Endodermal cell (in vitro differentiated cells): Measurements from ENCODE around the gene STK26. TPM values are rescaled to one million over a fixed set of nuclear protein-coding genes. Genes with fewer than 3 reads are reported as not detected.
"Not testable (repeated sequence)": the region's sequence is repeated elsewhere in the genome, so short reads cannot be mapped to it uniquely, and the experiment has no call there.

Experiments
- DNase-seq: peaks from one replicate; pipeline ENCODE4 v3.0.0-alpha.2; 2017
- H3K27ac ChIP-seq: 2 replicates; pipeline ENCODE4 v1.5.1; 2013; ENCODE audit warnings: mild to moderate bottlenecking, low read depth, low read length, moderate library complexity
- H3K27me3 ChIP-seq: 2 replicates; pipeline ENCODE4 v1.6.1; 2013; ENCODE audit warnings: mild to moderate bottlenecking, low read length, moderate library complexity; ENCODE audit not compliant: insufficient read depth, control insufficient read depth, poor library complexity, severe bottlenecking
- H3K36me3 ChIP-seq: 2 replicates; pipeline ENCODE4 v1.7.0; 2013; ENCODE audit warnings: mild to moderate bottlenecking, low read length, moderate library complexity; ENCODE audit not compliant: control insufficient read depth, insufficient read depth
- H3K4me1 ChIP-seq: one replicate; pipeline ENCODE4 v1.7.0; 2013; ENCODE audit warnings: low read length; ENCODE audit not compliant: control insufficient read depth, insufficient read depth
- H3K4me3 ChIP-seq: 2 replicates; pipeline ENCODE4 v1.5.1; 2013; ENCODE audit warnings: mild to moderate bottlenecking, low read length, moderate library complexity
- H3K9ac ChIP-seq: 2 replicates; pipeline ENCODE4 v1.6.1; 2013; ENCODE audit warnings: mild to moderate bottlenecking, low read length, moderate library complexity; ENCODE audit not compliant: poor library complexity, severe bottlenecking; ENCODE audit errors: extremely low read depth
- H3K9me3 ChIP-seq: 2 replicates; pipeline ENCODE4 v1.6.1; 2013; ENCODE audit warnings: mild to moderate bottlenecking, low read length, moderate library complexity; ENCODE audit not compliant: control insufficient read depth
- H3K27ac Mint-ChIP-seq: 2 replicates; pipeline ENCODE4 v1.8.0; 2020; ENCODE audit warnings: mixed read lengths
- H3K27me3 Mint-ChIP-seq: 2 replicates; pipeline ENCODE4 v1.8.0; 2021; ENCODE audit warnings: mild to moderate bottlenecking, mixed read lengths; ENCODE audit not compliant: insufficient read depth
- H3K36me3 Mint-ChIP-seq: 2 replicates; pipeline ENCODE4 v1.8.0; 2020; ENCODE audit warnings: low read depth, mixed read lengths
- H3K4me1 Mint-ChIP-seq: 2 replicates; pipeline ENCODE4 v1.8.0; 2020; ENCODE audit warnings: mixed read lengths
- H3K4me3 Mint-ChIP-seq: 2 replicates; pipeline ENCODE4 v1.8.0; 2020; ENCODE audit warnings: mild to moderate bottlenecking, moderate library complexity, mixed read lengths
- H3K9me3 Mint-ChIP-seq: 2 replicates; pipeline ENCODE4 v1.8.0; 2020; ENCODE audit warnings: mild to moderate bottlenecking, mixed read lengths
- WGBS, 2 experiments: methylation state at CpG; one replicate each; pipeline versions ENCODE4 v1.1.5 to v1.1.7; 2013; ENCODE audit warnings: missing lambda C conversion rate in 2 of 2, mixed read lengths in 1 of 2; ENCODE audit not compliant: insufficient coverage in 1 of 2, insufficient read length in 1 of 2; 5-methylcytosine and 5-hydroxymethylcytosine counted together
- total RNA-seq, 2 donors: library from RNA; stranded (reverse); fragmentation: NEBNext Ultra II Directional in 1 of 2; extraction: Animal tissue kit (Norgen Biotek cat#: 25700) in 1 of 2; gene quantifications; 2 replicates in 1 of 2; 3 replicates in 1 of 2; pipeline ENCODE4 v1.2.1, GENCODE V29; 2021
- TF ChIP-seq, protein P1 (sequence below): fragments of 200-600 bp; sonication (generic); conservative IDR thresholded peaks from 2 replicates; pipeline ENCODE4 v1.5.0; 2021; ENCODE audit warnings: antibody characterized with exemption, mild to moderate bottlenecking

The STK26 gene
- total RNA-seq, 2 donors from 2014 or later: 105 to 140 TPM

DNA sequence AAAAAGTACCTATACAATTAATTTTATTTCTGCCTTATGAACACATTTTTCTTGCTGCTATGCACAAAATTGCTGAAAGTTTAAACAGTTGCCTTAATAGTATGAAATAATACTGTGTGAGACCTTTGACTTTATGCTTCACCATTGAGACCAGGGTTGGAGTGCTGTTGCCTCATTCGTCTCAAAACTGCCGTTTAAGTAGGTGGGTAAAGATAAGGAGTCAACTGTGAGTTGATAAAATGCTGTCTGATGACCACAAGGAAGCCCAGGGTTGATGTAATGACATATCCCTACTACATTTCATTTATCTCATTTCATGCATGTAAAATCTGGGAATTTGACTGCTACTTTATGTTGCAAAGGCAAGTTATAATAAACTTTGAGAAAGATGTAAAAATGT, 23.4 kb downstream of the STK26 start:
- Mint-ChIP-seq H3K9me3 (no peaks in the 10 kb centered on the region), H3K4me3 (no peak overlapping the region), H3K36me3 (peaks cover 8% of the 10 kb centered on the region), H3K4me1 (peaks cover 40% of the 10 kb centered on the region), H3K27ac (no peak overlapping the region), H3K27me3 (no peaks in the 10 kb centered on the region)
- TF ChIP-seq, protein P1, sequence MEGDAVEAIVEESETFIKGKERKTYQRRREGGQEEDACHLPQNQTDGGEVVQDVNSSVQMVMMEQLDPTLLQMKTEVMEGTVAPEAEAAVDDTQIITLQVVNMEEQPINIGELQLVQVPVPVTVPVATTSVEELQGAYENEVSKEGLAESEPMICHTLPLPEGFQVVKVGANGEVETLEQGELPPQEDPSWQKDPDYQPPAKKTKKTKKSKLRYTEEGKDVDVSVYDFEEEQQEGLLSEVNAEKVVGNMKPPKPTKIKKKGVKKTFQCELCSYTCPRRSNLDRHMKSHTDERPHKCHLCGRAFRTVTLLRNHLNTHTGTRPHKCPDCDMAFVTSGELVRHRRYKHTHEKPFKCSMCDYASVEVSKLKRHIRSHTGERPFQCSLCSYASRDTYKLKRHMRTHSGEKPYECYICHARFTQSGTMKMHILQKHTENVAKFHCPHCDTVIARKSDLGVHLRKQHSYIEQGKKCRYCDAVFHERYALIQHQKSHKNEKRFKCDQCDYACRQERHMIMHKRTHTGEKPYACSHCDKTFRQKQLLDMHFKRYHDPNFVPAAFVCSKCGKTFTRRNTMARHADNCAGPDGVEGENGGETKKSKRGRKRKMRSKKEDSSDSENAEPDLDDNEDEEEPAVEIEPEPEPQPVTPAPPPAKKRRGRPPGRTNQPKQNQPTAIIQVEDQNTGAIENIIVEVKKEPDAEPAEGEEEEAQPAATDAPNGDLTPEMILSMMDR: no peak
- no peak for DNase-seq
- H3K4me3 ChIP-seq: no peak overlapping the region
- H3K27ac ChIP-seq: no peak overlapping the region
- 36% methylated on average over 2 of the region's 2 CpGs; no CpG with 5 or more reads in 1 of the 2 experiments for WGBS, 2 experiments
- peaks cover 3% of the 10 kb centered on the region for H3K36me3 ChIP-seq
- no peaks in the 10 kb centered on the region for H3K9me3 ChIP-seq
- peaks cover 16% of the 10 kb centered on the region for H3K4me1 ChIP-seq
- no peak overlapping the region for H3K9ac ChIP-seq
- no peaks in the 10 kb centered on the region for H3K27me3 ChIP-seq

- not testable (repeated sequence) for H3K27ac ChIP-seq, H3K27me3 Mint-ChIP-seq, H3K4me3 ChIP-seq, H3K4me1 Mint-ChIP-seq, H3K27me3 ChIP-seq, DNase-seq, H3K4me3 Mint-ChIP-seq, H3K9ac ChIP-seq, H3K9me3 Mint-ChIP-seq, H3K27ac Mint-ChIP-seq, H3K4me1 ChIP-seq, H3K9me3 ChIP-seq
- H3K36me3 Mint-ChIP-seq: peaks cover 25% of the 10 kb centered on the region
- peaks cover 29% of the 10 kb centered on the region for H3K36me3 ChIP-seq
Measured at GRCh38 chrX:132051778-132052177, 28.7 kb downstream of the STK26 start.

- Histone ChIP-seq H3K27ac (no peak overlapping the region), H3K27me3 (no peaks in the 10 kb centered on the region), H3K9me3 (no peaks in the 10 kb centered on the region), H3K9ac (no peak overlapping the region), H3K4me1 (no peaks in the 10 kb centered on the region), H3K4me3 (no peak overlapping the region), H3K36me3 (peaks cover 53% of the 10 kb centered on the region)
- Mint-ChIP-seq H3K27ac (no peak overlapping the region), H3K36me3 (peaks cover 31% of the 10 kb centered on the region), H3K9me3 (no peaks in the 10 kb centered on the region), H3K4me1 (peaks cover 13% of the 10 kb centered on the region), H3K4me3 (no peak overlapping the region), H3K27me3 (no peaks in the 10 kb centered on the region)
- TF ChIP-seq, protein P1: no peak
- 100% methylated on average over 1 of the region's 4 CpGs; no CpG with 5 or more reads in 1 of the 2 experiments for WGBS, 2 experiments
- no peak for DNase-seq
Measured at GRCh38 chrX:132058050-132058449, 34.9 kb downstream of the STK26 start.

DNA sequence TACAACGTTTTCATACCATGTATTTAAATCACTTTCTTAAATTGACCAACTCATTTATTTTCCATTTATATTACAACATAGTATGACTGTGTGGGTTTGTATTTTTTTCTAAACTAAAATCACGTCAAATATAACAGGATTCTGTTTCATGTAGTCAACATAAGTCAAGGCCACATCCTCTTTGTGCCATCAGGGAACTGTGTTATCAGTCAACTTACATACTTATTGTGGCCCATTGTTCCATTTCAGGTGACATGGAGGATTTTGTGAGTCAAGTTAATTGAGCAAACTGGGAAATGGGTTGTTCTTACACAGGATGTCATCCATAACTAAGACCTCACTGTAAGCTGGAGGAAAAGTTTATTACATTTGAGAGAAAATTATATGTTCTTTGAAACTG, 35.9 kb downstream of the STK26 start:
- H3K27me3 Mint-ChIP-seq: no peaks in the 10 kb centered on the region
- Histone ChIP-seq H3K27ac (no peak overlapping the region), H3K27me3 (no peaks in the 10 kb centered on the region), H3K4me1 (no peaks in the 10 kb centered on the region), H3K36me3 (peaks cover 58% of the 10 kb centered on the region), H3K9me3 (no peaks in the 10 kb centered on the region), H3K9ac (no peak overlapping the region), H3K4me3 (no peak overlapping the region)
- H3K4me3 Mint-ChIP-seq: no peak overlapping the region
- 100% methylated on average over 1 of the region's 2 CpGs; no CpG with 5 or more reads in 1 of the 2 experiments for WGBS, 2 experiments
- H3K36me3 Mint-ChIP-seq: peaks cover 34% of the 10 kb centered on the region
- DNase-seq: no peak
- TF ChIP-seq, protein P1: no peak
- no peaks in the 10 kb centered on the region for H3K9me3 Mint-ChIP-seq
- H3K27ac Mint-ChIP-seq: no peak overlapping the region
- H3K4me1 Mint-ChIP-seq: peaks cover 10% of the 10 kb centered on the region
